HepG2 (cell line): ENCODE data around the gene WDR83. TPM values are rescaled to one million over a fixed set of nuclear protein-coding genes. Genes with fewer than 3 reads are reported as not detected.

Source experiments
- ATF4 ChIP-seq, 2 experiments: fragments of 450-650 bp in 1 of 2; sonication (generic) in 1 of 2; formaldehyde crosslinking; IDR thresholded peaks; 2 replicates each; pipeline versions ENCODE4 v1.5.0 to v1.8.0; 2020 to 2022; ENCODE audit warnings: mild to moderate bottlenecking in 1 of 2, missing genetic modification reagents in 1 of 2
- CREB3 ChIP-seq: sonication (generic); formaldehyde crosslinking; IDR thresholded peaks from 2 replicates; pipeline ENCODE4 v1.5.0; 2020; ENCODE audit warnings: missing genetic modification reagents
- CSRNP2 ChIP-seq: sonication (generic); formaldehyde crosslinking; conservative IDR thresholded peaks from 2 replicates; pipeline ENCODE4 v1.8.0; 2022; ENCODE audit warnings: low read depth, missing genetic modification reagents
- ETS1 ChIP-seq: sonication (generic); formaldehyde crosslinking; IDR thresholded peaks from 2 replicates; pipeline ENCODE4 v1.4.0; 2020; ENCODE audit warnings: missing genetic modification reagents
- FLYWCH1 ChIP-seq: sonication (generic); formaldehyde crosslinking; IDR thresholded peaks from 2 replicates; pipeline ENCODE4 v1.8.1; 2023; ENCODE audit warnings: mild to moderate bottlenecking, missing genetic modification reagents
- NFKB2 ChIP-seq: sonication (generic); formaldehyde crosslinking; IDR thresholded peaks from 2 replicates; pipeline ENCODE4 v1.4.0; 2020; ENCODE audit warnings: missing genetic modification reagents, borderline replicate concordance
- SNAI1 ChIP-seq: sonication (generic); formaldehyde crosslinking; IDR thresholded peaks from 2 replicates; pipeline ENCODE4 v1.5.0; 2020; ENCODE audit warnings: mild to moderate bottlenecking, missing genetic modification reagents, borderline replicate concordance
- THYN1 ChIP-seq: sonication (generic); formaldehyde crosslinking; IDR thresholded peaks from 2 replicates; pipeline ENCODE4 v1.8.1; 2023; ENCODE audit warnings: low read depth, mild to moderate bottlenecking, moderate library complexity, missing genetic modification reagents, borderline replicate concordance
- XBP1 ChIP-seq: sonication (generic); formaldehyde crosslinking; IDR thresholded peaks from 2 replicates; pipeline ENCODE4 v1.5.0; 2020; ENCODE audit warnings: missing genetic modification reagents
- ZNF773 ChIP-seq: sonication (generic); formaldehyde crosslinking; IDR thresholded peaks from 2 replicates; pipeline ENCODE4 v1.4.0; 2020; ENCODE audit warnings: missing genetic modification reagents, borderline replicate concordance
- ZXDC ChIP-seq: sonication (generic); formaldehyde crosslinking; IDR thresholded peaks from 2 replicates; pipeline ENCODE4 v1.5.0; 2020; ENCODE audit warnings: mild to moderate bottlenecking, missing genetic modification reagents
- polyA plus RNA-seq, 8 experiments: library from polyadenylated mRNA; depleted of rRNA in 3 of 8; stranded (reverse) in 7 of 8; unstranded in 1 of 8; fragments of >200 nt; fragmentation: Illumina TruSeq in 4 of 8; extraction: Trizol in 4 of 8; gene quantifications; 2 replicates each; pipeline versions ENCODE4 v1.2.1 to v1.2.3, GENCODE V29; 2011 to 2016; ENCODE audit warnings: low read depth in 4 of 8, missing spikeins in 1 of 8, mixed read lengths in 1 of 8; ENCODE audit not compliant: insufficient read depth in 1 of 8
- total RNA-seq, 5 experiments: library from RNA; depleted of rRNA; stranded (reverse); fragments of >200 nt; fragmentation: Illumina TruSeq; extraction: Trizol; gene quantifications; 2 replicates each; pipeline ENCODE4 v1.2.3, GENCODE V29; 2016; ENCODE audit warnings: low read depth in 1 of 5

Gene WDR83
- total and polyA plus RNA-seq, 2 of the 13 experiments (the other 11 are each of a cell fraction or from before 2014, with no cell fraction given), result 4.5 to 10.7 TPM

GRCh38 chr19:12636631-12637030, 30.0 kb upstream of the WDR83 start (continued):
- TF ChIP-seq ZXDC (CRISPR knock-in tag) (no peak), CSRNP2 (CRISPR knock-in tag) (no peak), ATF4 (CRISPR knock-in tag; IDR thresholded peaks at IDR 0.05) (no peak), XBP1 (no peak), CREB3 (no peak), ZNF773 (CRISPR knock-in tag) (no peak), SNAI1 (CRISPR knock-in tag) (no peak), ETS1 (CRISPR knock-in tag) (no peak), THYN1 (CRISPR knock-in tag) (no peak), NFKB2 (no peak), FLYWCH1 (CRISPR knock-in tag) (no peak)
